NCI-H748 treated with DMSO at 0.1 percent for 48 hours (cell line): Measurements from ENCODE around the gene ATP11A.

ENCODE experiments used
- DNase-seq: peaks from one replicate; lab custom pipeline; 2025; lab: John Stamatoyannopoulos, UW

The ATP11A gene

DNA sequence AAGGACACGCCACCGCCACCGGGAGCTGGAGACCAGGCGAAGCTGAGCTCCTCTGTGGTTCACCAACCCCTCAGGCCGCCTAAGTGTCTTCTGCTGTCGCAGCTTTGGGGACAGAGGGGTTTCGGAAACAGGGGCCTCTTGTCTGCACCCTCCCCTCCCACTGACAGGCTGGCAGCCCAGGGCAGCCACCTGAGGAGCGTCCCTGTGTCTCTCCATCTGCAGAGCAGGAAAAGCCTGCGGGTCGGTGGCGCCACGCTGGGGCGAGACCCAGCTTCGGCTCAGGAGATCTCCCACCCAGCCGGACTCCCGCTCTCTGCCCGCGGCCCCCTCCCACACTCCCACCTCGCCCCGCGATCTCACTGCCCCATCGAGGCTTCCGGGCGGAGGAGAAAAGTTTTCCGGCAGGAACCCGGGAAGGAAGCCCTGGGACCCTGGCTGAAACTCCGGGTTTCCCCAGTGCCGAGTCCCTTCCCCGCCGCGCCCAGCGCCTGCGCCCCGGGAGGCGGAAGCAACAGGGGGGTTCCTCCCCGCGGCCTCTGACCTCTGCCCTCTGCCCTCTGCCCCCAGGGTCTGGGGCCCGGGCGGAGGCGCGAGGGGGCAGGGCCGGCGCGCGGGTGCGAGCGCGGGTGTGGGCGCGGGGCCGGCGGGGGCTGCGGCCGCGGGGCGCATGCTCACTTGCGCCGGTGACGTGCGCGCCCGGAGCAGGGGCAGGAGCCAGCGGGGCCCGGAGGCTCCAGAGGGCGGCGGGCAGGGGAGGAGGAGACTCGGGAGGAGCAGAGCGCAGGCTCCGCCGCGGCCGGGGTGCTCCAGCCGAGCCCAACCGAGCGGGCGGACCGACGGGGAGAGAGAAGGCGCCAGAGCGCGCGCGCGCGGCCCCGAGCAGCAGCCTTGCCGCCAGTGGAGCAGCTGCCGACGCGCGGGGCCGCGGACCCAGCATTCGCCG lies at the start of gene ATP11A:
ATP11A (plus strand) TSS at position 736 of the 943 bp plus-strand sequence. CDS start 379 bp downstream, outside the sequence.
- peak; percentile 75 for DNase-seq

DNA sequence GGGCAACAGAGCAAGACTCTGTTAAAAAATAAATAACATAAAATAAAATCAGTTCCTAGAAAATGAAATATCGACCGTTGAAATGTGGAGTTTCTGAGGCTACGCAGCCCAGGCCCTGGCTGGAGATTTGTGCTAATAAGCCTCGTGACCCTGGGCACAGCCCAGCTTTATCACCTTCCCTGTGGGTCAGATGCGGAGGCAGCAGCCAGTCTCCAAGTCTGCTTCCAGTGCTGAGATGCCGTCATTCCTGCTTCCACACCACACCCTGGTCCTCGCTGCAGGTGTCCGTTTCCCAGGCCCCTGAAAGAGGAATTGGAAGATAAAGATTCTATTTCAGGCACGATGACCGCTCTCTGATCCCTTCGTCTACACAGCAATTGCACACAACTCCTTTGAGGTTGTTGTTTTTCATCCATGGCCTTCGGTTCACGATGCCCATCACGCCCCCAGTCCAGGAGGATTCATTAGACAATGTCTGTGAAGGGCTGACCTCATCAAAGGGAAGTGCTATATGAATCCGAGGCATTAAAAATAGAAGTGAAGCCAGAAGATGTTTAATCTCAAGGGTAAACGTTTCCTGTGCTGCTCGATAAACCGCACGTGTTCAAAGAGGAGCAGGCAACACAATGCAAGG lies 48.3 kb upstream of the ATP11A start:
- no peak for DNase-seq

DNA sequence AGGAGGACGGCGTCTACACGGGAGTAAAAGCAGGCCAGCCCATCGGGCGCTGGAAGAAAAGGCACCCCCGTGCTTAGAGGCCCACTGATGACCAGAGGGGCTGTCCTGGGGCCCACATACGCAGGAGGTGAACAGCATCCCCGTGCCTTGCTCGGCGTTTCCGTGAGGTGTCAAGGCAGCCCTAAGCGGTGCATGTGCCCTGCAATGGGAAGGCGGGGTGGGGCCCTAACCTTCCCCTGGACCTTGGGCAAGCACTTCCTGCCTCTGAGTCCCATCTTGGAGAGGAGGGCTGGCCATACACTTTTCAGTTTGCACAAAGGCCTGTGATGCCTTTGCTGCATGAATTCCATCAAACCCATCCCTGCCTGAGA lies 47.8 kb upstream of the ATP11A start:
- DNase-seq = no peak

DNA sequence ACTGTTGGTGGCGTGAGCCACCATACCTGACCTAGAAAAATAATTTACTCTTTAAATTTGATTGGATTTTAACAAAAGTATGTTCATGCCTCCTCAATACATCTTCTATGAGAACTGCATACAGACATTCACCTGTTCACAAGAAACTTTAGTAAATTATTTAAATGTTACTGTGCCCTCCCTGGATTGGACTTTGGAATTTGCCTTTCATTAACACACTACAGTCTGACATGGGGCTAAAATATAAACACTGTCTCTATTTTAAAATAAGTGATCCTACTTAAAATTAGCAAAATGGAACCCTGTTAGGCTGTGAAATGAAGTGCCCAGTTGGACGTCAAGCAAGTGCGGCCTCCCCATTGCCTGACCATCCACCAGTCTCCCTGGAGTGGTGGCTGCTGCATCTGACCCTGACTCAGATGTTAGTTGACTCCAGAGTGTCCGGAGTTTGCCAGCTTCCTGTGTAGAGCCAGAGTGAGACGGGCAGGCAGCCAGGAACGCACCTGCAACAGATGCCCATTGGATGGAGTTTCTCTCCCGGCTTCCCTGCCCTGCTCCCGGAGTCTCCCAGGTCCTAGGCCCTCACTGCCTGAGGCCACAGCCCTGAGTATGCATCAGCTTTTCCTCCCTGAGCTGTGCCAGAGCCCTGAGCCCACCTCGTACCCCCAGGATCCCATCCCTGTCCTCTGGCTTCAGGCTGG lies 45.9 kb upstream of the ATP11A start:
- DNase-seq = no peak

DNA sequence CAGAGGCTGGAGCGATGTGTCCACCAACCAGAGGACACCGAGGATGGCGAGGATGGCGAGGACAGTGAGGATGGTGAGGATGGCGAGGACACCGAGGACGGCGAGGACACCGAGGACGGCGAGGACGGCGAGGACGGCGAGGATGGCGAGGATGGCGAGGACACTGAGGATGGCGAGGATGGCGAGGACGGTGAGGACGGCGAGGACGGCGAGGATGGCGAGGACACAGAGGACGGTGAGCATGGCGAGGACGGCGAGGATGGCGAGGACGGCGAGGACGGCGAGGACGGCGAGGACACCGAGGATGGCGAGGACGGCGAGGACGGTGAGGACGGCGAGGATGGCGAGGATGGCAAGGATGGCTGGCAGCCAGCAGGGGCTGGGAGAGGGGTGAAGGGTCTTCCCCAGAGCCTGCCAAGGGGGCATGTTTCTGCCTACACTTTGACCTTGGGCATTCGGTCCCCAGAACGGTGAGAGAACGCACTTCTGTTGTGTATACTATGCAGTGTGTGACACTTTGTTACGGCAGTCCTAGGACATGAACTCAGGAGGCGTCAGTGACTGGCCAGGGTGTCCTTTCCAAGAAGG lies 44.4 kb upstream of the ATP11A start:
- DNase-seq = no peak

DNA sequence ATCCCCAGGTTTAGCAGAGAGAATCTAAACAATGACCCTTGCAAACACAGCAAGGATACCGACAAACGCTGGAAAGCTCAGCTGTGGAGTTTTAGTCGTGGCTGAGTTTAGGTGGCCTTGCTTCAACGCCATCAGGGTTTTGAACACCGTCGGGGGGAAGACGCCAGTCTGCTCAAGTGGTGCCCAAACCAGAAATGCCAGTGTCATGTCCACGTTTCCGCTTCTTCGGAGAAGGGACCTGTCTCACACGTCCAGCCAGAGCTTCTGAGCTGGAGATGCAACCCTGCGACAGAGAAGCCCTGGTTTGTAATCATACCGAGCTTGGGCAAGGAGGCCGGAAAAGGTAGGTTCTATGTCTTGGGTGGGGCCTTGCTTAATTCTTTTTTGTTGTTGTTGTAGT lies 42.6 kb upstream of the ATP11A start:
- no peak for DNase-seq

DNA sequence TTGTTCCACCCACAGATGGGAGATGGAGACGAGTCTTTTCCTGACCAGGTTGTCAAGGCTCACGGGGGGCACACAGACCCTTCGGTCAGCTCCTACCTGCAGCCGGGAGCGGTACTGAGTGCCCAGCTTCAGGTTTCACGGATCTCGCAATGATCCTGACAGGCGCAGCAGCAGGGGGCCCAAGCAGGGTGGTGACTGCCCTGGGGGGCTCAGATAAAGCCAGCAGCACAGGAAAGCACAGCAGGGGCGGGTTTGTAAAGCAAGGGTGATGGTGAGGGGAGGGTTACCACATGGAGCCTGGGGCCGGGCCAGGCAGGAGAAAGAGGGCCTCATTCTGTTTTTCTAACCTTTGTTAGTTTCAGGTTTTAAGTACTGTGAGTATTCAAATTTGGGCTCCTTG lies 41.7 kb upstream of the ATP11A start:
- DNase-seq = no peak

DNA sequence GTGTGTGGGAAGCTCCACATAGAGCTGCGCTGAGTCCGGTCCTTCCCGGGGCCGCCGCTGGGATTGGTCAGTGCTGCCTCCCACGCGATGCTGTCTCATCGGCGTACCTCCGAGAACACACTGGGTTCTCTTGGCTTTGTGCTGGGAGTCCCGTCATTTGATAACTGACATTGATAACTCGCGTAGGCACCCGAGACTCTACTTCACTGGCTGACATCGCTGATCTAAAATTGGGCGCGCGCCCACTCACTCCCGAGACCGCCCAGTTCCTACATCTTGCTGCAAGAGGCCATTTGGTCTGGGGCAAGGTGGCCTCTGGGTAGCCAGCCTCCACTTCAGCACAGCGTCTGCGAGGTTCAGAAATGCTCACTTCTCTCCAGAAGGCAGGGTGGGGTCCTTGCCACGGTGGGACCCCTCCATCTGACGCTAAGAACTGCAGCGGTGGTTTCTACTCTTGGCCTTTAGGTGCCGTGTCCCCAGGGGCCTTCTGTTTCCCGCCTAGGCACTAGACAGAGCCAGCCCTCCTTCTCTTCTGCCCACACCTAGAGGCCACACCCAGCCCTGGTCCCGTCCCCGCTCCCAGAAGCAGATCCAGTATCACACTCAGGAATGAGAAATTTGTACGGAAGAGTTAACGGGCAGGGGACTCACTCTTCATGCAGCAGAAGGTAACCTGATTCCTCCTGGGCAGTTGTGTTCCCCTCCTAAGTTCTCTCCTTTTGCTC lies 40.7 kb upstream of the ATP11A start:
- DNase-seq = no peak

DNA sequence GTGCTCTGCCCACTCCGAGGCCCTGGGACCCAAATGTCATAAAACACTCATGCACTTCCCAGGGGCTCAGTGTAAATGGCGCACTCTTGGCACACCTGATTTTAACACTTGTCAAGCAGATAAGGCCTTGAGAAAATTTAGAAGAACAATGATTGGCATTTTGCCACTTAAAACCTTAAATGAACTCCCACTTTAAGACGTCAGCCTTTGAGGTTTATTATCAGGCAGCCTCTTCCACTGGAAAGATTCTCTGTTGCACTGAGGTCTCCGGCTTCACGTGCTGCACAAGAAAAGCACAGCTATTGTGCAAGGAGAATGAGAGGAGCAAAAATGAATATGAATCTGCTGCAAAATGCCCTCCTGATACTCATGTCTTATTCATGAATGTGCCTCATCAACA lies 38.5 kb upstream of the ATP11A start:
- DNase-seq = no peak

DNA sequence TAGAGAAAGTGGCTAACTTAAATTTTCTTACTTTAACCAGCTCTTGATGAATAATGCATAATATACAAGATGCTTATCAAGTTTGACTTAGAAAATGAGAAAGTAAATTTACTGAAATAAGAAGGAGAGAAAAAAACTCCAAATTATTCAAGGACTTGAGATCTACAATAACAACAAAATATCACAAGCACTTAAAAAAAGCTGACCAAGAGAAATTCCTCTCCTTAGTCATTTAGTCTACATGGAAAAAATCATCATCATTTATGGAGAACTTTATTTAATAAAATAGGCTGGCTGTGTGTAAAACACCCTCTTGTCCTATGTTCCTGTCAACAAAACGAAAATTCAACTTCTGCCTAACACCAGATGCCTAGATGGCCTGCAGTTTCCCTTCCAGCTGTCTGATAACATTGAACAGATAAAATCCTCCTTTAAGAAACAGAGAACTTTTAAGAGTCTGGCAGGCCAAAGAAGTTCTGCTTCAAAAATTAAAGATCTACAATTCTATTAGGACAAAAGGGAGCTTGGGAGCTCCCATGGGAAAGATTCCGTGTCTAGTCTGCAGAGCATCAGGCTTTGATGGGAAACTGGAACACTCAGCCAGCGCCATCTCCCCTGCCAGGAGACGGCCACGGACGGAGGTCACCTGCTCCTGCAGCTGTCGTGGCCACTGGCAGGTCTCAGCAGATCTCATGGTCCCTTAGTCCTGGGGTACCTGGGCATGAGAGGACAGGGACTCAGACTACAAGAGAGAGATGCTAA lies 37.9 kb upstream of the ATP11A start:
- DNase-seq = no peak

DNA sequence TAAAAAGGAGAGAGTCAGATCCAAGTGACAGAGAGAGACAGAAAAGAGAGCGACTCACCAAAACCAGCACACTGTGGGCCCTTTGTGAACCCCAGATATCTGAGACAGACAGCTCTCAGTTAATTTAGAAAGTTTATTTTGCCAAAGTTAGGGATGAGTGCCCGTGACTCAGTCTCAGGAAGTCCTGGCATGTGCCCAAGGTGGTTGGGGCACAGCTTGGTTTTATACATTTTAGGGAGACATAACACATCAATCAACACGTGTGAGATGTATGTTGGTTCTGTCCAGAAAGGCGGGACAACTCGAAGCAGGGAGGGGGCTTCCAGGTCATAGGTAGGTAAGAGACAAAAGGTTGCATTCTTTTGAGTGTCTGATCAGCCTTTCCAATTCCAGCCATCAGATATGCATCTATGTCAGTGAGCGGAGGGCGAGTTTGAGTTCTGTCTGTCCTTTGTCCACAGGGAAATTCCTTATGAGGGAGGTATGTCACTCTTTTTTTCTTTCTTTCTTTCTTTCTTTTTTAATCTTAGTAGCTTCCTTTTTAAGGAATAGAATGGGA lies 37.2 kb upstream of the ATP11A start:
- no peak for DNase-seq

DNA sequence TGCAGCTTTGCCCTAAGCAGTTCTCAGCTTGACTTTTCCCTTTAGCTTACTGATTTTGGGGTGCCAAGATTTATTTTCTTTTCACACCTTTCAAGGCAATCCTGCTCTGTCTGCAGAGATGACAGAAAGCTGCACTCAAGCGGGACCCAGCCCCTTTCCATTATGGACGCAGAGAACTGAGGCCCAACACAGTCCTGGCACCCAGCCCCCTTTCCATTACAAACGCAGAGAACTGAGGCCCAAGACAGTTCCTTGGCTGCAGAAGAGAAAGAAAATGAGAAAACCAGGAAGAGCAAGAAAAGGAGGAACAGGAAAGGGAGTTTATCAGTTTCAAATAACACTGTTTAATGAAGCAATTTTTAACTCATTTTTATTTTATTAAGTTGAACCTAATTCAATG lies 36.8 kb upstream of the ATP11A start:
- DNase-seq = no peak

DNA sequence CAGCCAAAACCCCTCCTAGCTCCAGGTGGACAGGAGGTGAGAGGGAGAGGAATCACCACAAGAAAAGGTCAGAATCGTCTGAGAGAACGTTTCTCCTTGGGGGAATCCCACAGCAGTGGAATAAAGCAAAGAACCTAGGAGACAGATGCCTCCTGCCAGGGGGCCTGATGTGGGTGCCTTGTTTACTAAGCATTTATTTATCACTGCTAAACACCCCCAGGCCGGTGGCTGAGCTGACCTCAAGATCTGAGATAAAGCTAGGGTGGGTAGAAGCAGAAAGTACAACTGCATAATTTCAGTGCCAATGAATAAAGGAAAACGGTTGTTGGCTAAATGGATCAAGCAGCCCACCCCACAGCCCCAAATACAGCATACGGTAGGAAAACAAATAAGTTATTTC lies 33.9 kb upstream of the ATP11A start:
- DNase-seq = no peak

DNA sequence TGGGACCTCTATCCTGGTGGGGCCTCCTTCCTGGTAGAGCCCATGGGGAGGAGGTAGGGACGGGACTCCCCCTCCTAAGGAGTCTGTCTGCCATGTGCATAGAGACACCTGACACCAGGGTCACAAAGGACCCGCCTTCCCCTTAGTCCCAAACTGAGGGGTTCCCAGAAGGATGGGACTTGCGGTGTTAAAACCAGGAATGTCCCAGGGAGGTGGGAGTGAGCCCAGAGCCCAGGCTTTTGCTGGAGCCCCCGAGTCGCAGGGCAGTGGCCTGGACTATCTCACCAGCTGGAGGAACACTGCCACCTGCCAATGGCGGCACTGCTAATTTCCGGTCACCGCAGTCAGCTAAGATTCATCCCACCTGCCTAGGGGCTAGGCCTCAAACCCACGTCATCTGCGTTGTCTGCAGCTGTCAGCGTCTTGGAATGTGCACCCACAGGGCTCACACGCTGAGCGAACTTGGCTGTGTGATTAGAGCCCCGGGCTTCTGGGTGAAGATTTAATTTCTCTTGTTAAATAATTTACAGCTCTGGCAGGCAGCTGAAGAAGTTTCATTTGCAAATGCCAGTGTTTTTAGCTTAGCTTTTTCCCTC lies 31.9 kb upstream of the ATP11A start:
- DNase-seq = no peak

DNA sequence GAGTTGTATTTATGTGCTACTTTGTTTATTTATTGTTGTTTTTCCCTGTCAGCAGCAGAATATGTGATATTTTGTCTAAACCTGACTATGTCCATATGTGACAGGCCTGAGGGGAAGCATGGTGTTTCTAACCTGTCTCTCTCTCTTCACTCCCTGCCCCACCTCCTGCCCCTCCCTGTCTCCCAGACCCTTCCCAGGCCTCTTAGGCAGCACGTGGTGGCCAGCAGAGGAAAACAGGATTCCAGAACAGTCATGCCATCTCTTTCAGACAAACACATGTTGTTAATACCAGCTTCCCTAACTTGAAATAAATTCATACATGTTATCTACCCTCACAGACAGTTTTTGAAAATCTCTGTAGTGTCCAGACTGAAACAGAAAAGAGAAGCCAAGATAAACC lies 31.0 kb upstream of the ATP11A start:
- no peak for DNase-seq

DNA sequence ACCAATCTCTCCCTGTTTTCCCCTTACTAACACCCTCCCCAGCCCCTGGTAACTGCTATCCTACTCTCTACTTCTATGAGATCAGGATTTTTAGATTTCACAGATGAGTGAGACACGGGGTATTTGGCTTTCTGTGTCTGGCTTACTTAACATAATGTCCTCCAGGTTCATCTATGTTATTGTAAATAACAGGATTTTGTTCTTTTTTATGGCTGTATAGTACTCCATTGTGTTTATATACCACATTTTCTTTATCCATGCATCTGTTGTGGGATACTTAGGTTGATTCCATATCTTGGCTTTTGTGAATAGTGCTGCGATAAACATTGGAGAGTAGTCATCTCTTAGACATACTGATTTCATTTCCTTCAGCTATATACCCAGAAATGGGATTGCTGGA lies 28.5 kb upstream of the ATP11A start:
- no peak for DNase-seq

DNA sequence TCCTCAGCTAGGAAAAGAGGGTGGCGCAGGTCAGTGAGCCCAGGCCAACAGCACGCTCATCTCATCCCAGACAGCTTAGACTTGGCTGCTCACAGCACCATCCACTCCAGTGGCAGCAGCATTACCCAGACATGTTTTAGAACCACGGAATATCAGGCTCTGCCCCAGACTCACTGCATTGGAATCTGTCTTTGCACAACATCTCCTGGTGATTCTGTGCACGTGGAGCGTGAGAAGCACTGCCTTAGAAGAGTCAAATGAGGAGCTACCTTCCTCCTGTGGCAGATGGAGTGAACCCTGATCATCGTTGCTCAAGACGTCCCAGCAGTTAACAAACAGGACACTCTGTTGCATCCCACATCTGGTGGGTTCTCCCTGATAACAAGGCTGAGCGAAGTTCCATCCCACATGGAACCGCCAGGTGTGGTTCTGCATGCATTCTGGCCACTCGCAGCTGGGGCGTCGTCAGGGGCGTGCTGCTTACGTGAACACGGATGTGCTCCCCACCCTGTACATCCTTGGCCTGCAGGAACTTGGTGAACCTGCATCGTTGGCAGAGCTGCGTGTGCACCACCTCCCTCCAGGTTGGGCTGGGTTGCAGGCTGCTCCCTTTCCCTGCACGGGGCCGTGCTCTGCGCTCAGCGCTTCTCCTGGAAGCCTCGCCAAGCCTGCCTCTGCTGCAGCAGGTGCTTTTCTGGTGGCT lies 25.2 kb upstream of the ATP11A start:
- no peak for DNase-seq

DNA sequence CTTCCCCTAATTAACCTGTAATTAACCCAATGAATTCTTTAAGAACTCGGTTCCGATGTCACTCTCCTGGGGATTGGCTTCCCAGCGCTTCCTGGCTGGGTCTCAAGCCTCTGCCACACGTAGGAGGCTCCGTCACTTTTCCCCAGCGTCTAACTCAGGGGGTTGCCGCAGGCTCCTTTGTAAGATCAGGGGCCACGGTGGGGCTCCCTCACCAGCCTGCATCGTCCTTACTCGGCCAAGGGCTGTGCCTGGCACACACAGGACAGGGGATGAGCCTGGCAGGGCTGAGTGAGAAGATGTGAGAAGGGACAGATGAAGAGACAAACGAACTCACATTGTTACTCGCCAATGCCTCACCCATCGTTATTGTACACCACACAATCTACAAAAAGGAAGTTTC lies 20.9 kb upstream of the ATP11A start:
- DNase-seq = no peak

DNA sequence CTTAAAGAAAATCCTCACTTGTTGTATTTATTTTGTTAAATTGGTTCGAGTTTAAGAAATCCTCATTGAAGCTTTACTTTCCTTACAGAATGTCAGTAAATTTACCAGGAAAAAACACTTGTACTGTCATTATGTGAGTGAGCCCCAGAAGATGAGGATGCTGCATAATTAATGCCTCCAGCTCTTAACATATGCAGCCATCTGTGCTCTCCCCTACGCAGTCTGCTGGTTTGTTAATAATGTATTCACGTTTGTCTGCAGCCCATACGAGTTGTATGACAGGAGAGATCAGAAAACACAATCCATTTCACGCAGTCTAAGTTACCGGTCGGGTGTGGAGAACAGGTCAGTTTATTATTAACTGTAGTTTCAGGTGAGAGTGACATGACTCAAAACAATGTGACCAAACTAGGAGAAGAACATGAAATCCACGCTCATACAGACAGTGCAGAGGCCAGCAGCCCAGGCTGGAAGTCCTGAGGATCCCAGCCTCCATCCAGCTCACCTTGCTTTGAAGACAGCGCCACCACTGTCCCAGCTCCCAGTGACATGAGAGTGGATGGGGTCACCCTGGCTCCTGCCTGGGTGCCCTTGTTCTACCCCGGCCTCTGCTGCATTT lies 19.8 kb upstream of the ATP11A start:
- DNase-seq = no peak
